ENCODE data around the gene XYLT1. TPM values are rescaled to one million over a fixed set of nuclear protein-coding genes. Genes with fewer than 3 reads are reported as not detected.
A peak's percentile ranks its signal among the peaks of the same experiment; 100 is the strongest.

Gene XYLT1
- total and polyA plus RNA-seq, 9 of the 15 experiments (the other 6 are each of a cell fraction or from before 2014, with no cell fraction given), result 0.03 to 0.09 (median 0.08) TPM; not detected in 6

- TF ChIP-seq, protein P1, sequence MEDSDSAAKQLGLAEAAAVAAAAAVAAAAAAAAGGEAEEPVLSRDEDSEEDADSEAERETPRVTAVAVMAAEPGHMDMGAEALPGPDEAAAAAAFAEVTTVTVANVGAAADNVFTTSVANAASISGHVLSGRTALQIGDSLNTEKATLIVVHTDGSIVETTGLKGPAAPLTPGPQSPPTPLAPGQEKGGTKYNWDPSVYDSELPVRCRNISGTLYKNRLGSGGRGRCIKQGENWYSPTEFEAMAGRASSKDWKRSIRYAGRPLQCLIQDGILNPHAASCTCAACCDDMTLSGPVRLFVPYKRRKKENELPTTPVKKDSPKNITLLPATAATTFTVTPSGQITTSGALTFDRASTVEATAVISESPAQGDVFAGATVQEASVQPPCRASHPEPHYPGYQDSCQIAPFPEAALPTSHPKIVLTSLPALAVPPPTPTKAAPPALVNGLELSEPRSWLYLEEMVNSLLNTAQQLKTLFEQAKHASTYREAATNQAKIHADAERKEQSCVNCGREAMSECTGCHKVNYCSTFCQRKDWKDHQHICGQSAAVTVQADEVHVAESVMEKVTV (CRISPR knock-in tag; IDR thresholded peaks at IDR 0.05), result 0 out of 2 replicates have a peak, but pooled peaks have one; percentile 42
- TF ChIP-seq CTCF (IDR thresholded peaks at IDR 0.05 in 2 of 3, conservative IDR thresholded peaks at IDR 0.05 in 1 of 3; ENCODE audit: insufficient read depth in 2 of 3, low read depth in 1 of 3, low read length in 3 of 3) (peak; percentile 38 to 56 (median 53)), RBM15 (IDR thresholded peaks at IDR 0.05; ENCODE audit: insufficient read depth, low read length) (no peak), ZKSCAN8 (CRISPR knock-in tag; IDR thresholded peaks at IDR 0.05) (no peak), TEAD2 (tag; IDR thresholded peaks at IDR 0.05) (no peak), TAF9B (IDR thresholded peaks at IDR 0.05; ENCODE audit: partially characterized antibody) (no peak), HEY1 (CRISPR knock-in tag; IDR thresholded peaks at IDR 0.05; ENCODE audit: borderline replicate concordance) (no peak), ZNF76 (CRISPR knock-in tag; IDR thresholded peaks at IDR 0.05; ENCODE audit: borderline replicate concordance) (no peak), SNIP1 (IDR thresholded peaks at IDR 0.05; ENCODE audit: low read depth) (no peak), NFXL1 (CRISPR knock-in tag; IDR thresholded peaks at IDR 0.05) (no peak), KLF16 (IDR thresholded peaks at IDR 0.05) (no peak), RBBP5 (IDR thresholded peaks at IDR 0.05; ENCODE audit: borderline replicate concordance, insufficient read depth, low read length, poor library complexity, severe bottlenecking) (no peak), PHF21A (IDR thresholded peaks at IDR 0.05; ENCODE audit: borderline replicate concordance, low read depth) (no peak)
- TF ChIP-seq, protein P2, sequence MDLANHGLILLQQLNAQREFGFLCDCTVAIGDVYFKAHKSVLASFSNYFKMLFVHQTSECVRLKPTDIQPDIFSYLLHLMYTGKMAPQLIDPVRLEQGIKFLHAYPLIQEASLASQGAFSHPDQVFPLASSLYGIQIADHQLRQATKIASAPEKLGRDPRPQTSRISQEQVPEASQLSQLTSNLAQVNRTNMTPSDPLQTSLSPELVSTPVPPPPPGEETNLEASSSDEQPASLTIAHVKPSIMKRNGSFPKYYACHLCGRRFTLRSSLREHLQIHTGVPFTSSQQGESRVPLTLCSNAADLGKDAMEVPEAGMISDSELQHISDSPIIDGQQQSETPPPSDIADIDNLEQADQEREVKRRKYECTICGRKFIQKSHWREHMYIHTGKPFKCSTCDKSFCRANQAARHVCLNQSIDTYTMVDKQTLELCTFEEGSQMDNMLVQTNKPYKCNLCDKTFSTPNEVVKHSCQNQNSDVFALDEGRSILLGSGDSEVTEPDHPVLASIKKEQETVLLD (IDR thresholded peaks at IDR 0.05), result no peak
- TF ChIP-seq, protein P3, sequence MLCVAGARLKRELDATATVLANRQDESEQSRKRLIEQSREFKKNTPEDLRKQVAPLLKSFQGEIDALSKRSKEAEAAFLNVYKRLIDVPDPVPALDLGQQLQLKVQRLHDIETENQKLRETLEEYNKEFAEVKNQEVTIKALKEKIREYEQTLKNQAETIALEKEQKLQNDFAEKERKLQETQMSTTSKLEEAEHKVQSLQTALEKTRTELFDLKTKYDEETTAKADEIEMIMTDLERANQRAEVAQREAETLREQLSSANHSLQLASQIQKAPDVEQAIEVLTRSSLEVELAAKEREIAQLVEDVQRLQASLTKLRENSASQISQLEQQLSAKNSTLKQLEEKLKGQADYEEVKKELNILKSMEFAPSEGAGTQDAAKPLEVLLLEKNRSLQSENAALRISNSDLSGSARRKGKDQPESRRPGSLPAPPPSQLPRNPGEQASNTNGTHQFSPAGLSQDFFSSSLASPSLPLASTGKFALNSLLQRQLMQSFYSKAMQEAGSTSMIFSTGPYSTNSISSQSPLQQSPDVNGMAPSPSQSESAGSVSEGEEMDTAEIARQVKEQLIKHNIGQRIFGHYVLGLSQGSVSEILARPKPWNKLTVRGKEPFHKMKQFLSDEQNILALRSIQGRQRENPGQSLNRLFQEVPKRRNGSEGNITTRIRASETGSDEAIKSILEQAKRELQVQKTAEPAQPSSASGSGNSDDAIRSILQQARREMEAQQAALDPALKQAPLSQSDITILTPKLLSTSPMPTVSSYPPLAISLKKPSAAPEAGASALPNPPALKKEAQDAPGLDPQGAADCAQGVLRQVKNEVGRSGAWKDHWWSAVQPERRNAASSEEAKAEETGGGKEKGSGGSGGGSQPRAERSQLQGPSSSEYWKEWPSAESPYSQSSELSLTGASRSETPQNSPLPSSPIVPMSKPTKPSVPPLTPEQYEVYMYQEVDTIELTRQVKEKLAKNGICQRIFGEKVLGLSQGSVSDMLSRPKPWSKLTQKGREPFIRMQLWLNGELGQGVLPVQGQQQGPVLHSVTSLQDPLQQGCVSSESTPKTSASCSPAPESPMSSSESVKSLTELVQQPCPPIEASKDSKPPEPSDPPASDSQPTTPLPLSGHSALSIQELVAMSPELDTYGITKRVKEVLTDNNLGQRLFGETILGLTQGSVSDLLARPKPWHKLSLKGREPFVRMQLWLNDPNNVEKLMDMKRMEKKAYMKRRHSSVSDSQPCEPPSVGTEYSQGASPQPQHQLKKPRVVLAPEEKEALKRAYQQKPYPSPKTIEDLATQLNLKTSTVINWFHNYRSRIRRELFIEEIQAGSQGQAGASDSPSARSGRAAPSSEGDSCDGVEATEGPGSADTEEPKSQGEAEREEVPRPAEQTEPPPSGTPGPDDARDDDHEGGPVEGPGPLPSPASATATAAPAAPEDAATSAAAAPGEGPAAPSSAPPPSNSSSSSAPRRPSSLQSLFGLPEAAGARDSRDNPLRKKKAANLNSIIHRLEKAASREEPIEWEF (CRISPR knock-in tag; IDR thresholded peaks at IDR 0.05), result no peak
Measured at GRCh38 chr16:17467923-17468540, 2.7 kb downstream of the XYLT1 start (continued).

Data from K562 (cell line).